ENCODE measurements around the gene MYBPH. TPM values are rescaled to one million over a fixed set of nuclear protein-coding genes. Genes with fewer than 3 reads are reported as not detected.

Gene MYBPH
- total and polyA plus RNA-seq, 12 donors: 0.64 TPM; not detected in 11

DNA sequence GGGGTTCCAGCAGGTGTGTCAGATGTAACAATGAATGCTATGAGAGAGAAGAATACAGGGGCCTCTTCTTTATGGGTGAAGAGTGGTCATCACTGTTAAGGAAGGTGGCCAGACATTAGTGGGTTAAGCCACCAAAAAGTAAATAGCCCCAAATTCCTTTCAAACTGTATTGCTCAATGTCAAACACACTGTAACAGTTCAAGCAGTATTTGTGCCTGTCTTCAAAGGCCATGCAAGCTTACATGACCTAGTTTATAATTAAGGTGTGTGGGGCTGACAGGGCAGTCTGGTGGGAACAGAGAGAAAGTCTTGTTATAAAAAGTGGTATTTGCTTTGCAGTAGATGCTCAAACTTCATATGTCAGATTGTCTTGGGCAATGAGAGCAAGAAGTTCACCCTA is 35.4 kb upstream of the MYBPH start:
- Histone ChIP-seq H3K27ac (no peak overlapping the region), H3K9me3 (replicated peaks in 1 of 3) (no peaks in the 10 kb centered on the region), H3K36me3 (replicated peaks in 1 of 2) (no peaks in the 10 kb centered on the region), H3K4me3 (no peak overlapping the region), H3K4me1 (replicated peaks in 1 of 2) (no peaks in the 10 kb centered on the region), H3K27me3 (no peaks in the 10 kb centered on the region)
- TF ChIP-seq POLR2A (IDR thresholded peaks at IDR 0.05): no peak
- TF ChIP-seq, protein P1, sequence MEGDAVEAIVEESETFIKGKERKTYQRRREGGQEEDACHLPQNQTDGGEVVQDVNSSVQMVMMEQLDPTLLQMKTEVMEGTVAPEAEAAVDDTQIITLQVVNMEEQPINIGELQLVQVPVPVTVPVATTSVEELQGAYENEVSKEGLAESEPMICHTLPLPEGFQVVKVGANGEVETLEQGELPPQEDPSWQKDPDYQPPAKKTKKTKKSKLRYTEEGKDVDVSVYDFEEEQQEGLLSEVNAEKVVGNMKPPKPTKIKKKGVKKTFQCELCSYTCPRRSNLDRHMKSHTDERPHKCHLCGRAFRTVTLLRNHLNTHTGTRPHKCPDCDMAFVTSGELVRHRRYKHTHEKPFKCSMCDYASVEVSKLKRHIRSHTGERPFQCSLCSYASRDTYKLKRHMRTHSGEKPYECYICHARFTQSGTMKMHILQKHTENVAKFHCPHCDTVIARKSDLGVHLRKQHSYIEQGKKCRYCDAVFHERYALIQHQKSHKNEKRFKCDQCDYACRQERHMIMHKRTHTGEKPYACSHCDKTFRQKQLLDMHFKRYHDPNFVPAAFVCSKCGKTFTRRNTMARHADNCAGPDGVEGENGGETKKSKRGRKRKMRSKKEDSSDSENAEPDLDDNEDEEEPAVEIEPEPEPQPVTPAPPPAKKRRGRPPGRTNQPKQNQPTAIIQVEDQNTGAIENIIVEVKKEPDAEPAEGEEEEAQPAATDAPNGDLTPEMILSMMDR (IDR thresholded peaks at IDR 0.05): no peak
- no peak for DNase-seq
- intact Hi-C loops (cut with DNase I): no loop called here

DNA sequence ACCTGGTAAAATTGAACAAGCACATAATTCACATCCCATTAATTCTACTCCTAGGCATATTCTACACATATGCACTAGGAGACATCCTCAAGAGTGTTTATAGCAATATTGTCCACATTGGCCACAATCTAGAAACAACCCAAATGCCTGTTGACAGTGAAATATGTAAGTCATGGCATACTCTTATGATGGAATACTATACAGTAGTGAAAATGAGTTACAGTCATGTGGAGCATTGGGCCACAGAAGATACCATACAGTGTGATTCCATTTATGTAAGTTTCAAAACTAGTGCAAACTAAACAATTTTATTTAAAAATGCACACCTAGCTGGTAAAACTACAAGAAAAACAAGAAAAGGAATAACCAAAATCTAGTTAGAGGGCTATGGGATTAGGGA is 34.7 kb upstream of the MYBPH start:
- no peaks in the 10 kb centered on the region for H3K9me3 ChIP-seq (replicated peaks in 1 of 3)
- no peaks in the 10 kb centered on the region for H3K4me1 ChIP-seq (replicated peaks in 1 of 2)
- intact Hi-C loops (cut with DNase I): no loop called here
- no peak for DNase-seq
- no peaks in the 10 kb centered on the region for H3K36me3 ChIP-seq (replicated peaks in 1 of 2)
- TF ChIP-seq, protein P1 (IDR thresholded peaks at IDR 0.05): no peak
- no peak for TF ChIP-seq POLR2A (IDR thresholded peaks at IDR 0.05)
- H3K4me3 ChIP-seq: no peak overlapping the region
- no peak overlapping the region for H3K27ac ChIP-seq
- H3K27me3 ChIP-seq: no peaks in the 10 kb centered on the region

DNA sequence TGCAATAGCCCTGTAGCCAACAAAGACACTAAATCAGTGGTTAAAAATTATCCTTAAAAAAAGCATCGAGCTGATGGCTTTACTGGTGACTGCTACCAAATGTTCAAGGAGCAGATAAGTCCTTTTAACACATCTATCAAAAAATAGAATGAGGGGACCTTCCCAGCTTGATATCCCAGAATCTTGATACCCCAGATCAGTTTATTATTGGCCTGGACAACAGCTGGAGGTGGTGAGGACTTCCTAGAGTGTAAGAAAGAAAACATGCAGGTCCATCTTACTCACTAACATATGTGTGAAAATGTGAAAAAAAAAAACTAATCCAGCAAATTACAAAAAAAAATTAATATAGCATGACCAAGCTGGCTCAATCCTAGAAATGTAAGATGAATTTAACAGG is 32.6 kb upstream of the MYBPH start:
- H3K36me3 ChIP-seq (replicated peaks in 1 of 2): no peaks in the 10 kb centered on the region
- WGBS, 4 donors: 76 to 89% (median 81%) methylated on average over 1 of the region's 1 CpG
- TF ChIP-seq POLR2A (IDR thresholded peaks at IDR 0.05): no peak
- TF ChIP-seq, protein P1 (IDR thresholded peaks at IDR 0.05): no peak
- intact Hi-C loops (cut with DNase I): no loop called here
- H3K9me3 ChIP-seq (replicated peaks in 1 of 3): no peaks in the 10 kb centered on the region
- no peak overlapping the region for H3K27ac ChIP-seq
- DNase-seq: no peak
- H3K4me1 ChIP-seq (replicated peaks in 1 of 2): no peaks in the 10 kb centered on the region
- H3K27me3 ChIP-seq: no peaks in the 10 kb centered on the region
- H3K4me3 ChIP-seq: no peak overlapping the region

DNA sequence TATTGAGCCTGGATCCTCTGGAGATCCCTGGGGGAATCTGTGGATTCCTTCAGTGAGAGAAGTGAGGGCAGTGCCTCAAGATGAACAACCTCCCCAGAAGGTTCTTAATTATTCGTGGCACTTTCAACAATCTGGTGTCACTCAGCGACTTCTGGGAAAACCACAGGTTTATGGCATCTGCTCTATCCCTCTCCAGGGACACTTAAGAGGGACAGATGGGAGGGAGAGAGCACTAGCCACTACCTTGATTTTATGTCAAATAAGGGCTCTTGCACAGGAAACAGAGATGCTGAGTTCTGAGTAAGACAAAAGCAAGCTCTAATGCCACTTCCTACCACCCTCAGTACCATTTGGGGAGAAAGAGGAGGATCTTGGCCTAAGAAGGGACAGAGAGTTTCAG is 32.1 kb upstream of the MYBPH start:
- Histone ChIP-seq H3K27ac (no peak overlapping the region), H3K9me3 (replicated peaks in 1 of 3) (no peaks in the 10 kb centered on the region), H3K4me1 (replicated peaks in 1 of 2) (no peaks in the 10 kb centered on the region), H3K27me3 (no peaks in the 10 kb centered on the region), H3K4me3 (no peak overlapping the region), H3K36me3 (replicated peaks in 1 of 2) (no peaks in the 10 kb centered on the region)
- TF ChIP-seq, protein P1 (IDR thresholded peaks at IDR 0.05): no peak
- no peak for TF ChIP-seq POLR2A (IDR thresholded peaks at IDR 0.05)
- no peak for DNase-seq
- intact Hi-C loops (cut with DNase I): no loop called here
- WGBS, 4 donors: 67 to 73% (median 72%) methylated on average over 2 of the region's 2 CpGs

Measured in adrenal gland (tissue), 12 donors.